ENCODE results near the gene MAP2K7. TPM values are rescaled to one million over a fixed set of nuclear protein-coding genes. Genes with fewer than 3 reads are reported as not detected.

MAP2K7 gene
- total RNA-seq, 1 experiment from 2014 or later: 46.1 TPM

- DNase-seq (ENCODE audit: low spot score): no peak
- no TSS peak for BruUV-seq (replicated peaks)
- Histone ChIP-seq H3K27ac (ENCODE audit: low read depth, low read length, poor library complexity, severe bottlenecking) (no peak overlapping the region), H3K4me1 (ENCODE audit: insufficient read depth, low read length, poor library complexity, severe bottlenecking) (peaks cover 13% of the 10 kb centered on the region), H3K27me3 (replicated peaks; ENCODE audit: insufficient read depth, low read depth, low read length, poor library complexity) (no peaks in the 10 kb centered on the region), H3K4me3 (ENCODE audit: low read depth, low read length, poor library complexity, severe bottlenecking) (no peak overlapping the region), H3K9me3 (ENCODE audit: low read depth, low read length, poor library complexity, severe bottlenecking) (no peaks in the 10 kb centered on the region), H3K36me3 (ENCODE audit: insufficient read depth, low read length, poor library complexity, severe bottlenecking) (peaks cover 5% of the 10 kb centered on the region)
- ChIA-PET POLR2A (ENCODE audit: low non-redundant PET) (no interaction called here), CTCF (no interaction called here)
- TF ChIP-seq EZH2 (IDR thresholded peaks at IDR 0.05; ENCODE audit: borderline replicate concordance, low read depth, low read length, poor library complexity, severe bottlenecking) (no peak), CTCF (conservative IDR thresholded peaks at IDR 0.05; ENCODE audit: low read depth, low read length) (no peak)
- intact Hi-C loops (cut with micrococcal nuclease; ENCODE audit: unreplicated experiment): no loop called here
These were observed 2.7 kb upstream of the MAP2K7 start for GRCh38 chr19:7900931-7901330.

DNA sequence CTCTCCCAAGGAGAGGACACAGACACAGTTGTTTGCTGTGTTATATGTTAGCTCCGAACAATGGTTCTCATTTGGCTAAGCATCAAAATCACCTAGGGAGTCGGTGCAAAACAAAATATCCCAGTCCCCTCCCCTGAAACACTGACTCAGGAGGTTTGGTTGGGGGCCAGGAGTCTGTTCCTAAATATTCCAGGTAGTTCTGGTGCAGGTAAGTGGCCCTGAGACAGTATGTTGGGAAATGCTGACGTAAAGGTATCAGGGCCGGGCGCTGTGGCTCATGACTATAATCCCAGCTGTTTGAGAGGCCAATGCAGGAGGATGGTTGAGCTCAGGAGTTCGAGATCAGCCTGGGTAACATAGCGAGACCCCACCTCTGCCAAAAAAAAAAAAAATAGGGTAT is 2.3 kb upstream of the MAP2K7 start:
- intact Hi-C loops (cut with micrococcal nuclease; ENCODE audit: unreplicated experiment): no loop called here
- TF ChIP-seq CTCF (conservative IDR thresholded peaks at IDR 0.05; ENCODE audit: low read depth, low read length) (no peak), EZH2 (IDR thresholded peaks at IDR 0.05; ENCODE audit: borderline replicate concordance, low read depth, low read length, poor library complexity, severe bottlenecking) (no peak)
- no peak for DNase-seq (ENCODE audit: low spot score)
- no peak overlapping the region for H3K4me3 ChIP-seq (ENCODE audit: low read depth, low read length, poor library complexity, severe bottlenecking)
- peaks cover 13% of the 10 kb centered on the region for H3K4me1 ChIP-seq (ENCODE audit: insufficient read depth, low read length, poor library complexity, severe bottlenecking)
- ChIA-PET CTCF (interaction anchor here (0.7 kb wide), 2 partner anchors 55 to 972 kb away, joined by 4 to 5 read pairs; no protein-coding TSS in a partner anchor), POLR2A (ENCODE audit: low non-redundant PET) (no interaction called here)
- H3K9me3 ChIP-seq (ENCODE audit: low read depth, low read length, poor library complexity, severe bottlenecking): no peaks in the 10 kb centered on the region
- BruUV-seq (replicated peaks): no TSS peak
- H3K36me3 ChIP-seq (ENCODE audit: insufficient read depth, low read length, poor library complexity, severe bottlenecking): peaks cover 8% of the 10 kb centered on the region
- H3K27me3 ChIP-seq (replicated peaks; ENCODE audit: insufficient read depth, low read depth, low read length, poor library complexity): no peaks in the 10 kb centered on the region
- H3K27ac ChIP-seq (ENCODE audit: low read depth, low read length, poor library complexity, severe bottlenecking): no peak overlapping the region

DNA sequence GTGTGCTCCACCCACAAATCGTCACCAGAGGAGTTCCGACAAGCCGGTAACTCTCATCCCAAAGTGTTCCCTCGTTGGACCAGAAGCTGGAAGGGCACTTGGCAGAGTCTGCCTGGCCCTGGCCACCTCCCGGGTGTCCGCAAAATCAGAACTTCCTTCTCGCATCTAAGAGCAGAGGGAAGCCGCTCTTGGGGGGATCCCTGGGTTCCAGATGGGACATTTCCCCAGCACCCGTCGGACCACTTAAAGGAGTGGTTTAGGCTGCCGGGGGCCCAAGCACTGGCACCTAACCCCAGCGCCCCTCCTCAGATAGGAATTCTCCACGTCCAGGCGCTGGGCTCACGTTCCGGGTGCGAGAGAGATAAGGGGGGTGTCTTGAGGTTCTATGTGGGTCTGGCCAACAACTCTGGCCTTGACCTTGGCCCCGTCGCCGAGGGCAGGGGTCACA is 857 bp upstream of the MAP2K7 start:
- intact Hi-C loops (cut with micrococcal nuclease; ENCODE audit: unreplicated experiment): loop anchor here (2.0 kb wide), 1 partner anchor 32 kb away; no protein-coding TSS in a partner anchor

More for the DNA sequence above, 857 bp upstream of the MAP2K7 start:
- H3K27ac ChIP-seq (ENCODE audit: low read depth, low read length, poor library complexity, severe bottlenecking): peak overlapping the region; percentile 74
- ChIA-PET CTCF (interaction anchor here (0.5 to 1.0 kb wide), 3 partner anchors 18 to 328 kb away, joined by 3 to 6 read pairs (median 5); partner anchors contain the start of gene SNAPC2), POLR2A (ENCODE audit: low non-redundant PET) (interaction anchor here (0.5 to 0.6 kb wide), 3 partner anchors 350 to 611 kb away, joined by 3 to 12 read pairs (median 7); no protein-coding TSS in a partner anchor)
- BruUV-seq (replicated peaks): TSS peak; percentile 77
- no peaks in the 10 kb centered on the region for H3K27me3 ChIP-seq (replicated peaks; ENCODE audit: insufficient read depth, low read depth, low read length, poor library complexity)
- TF ChIP-seq EZH2 (IDR thresholded peaks at IDR 0.05; ENCODE audit: borderline replicate concordance, low read depth, low read length, poor library complexity, severe bottlenecking) (no peak), CTCF (conservative IDR thresholded peaks at IDR 0.05; ENCODE audit: low read depth, low read length) (no peak)
- peaks cover 13% of the 10 kb centered on the region for H3K4me1 ChIP-seq (ENCODE audit: insufficient read depth, low read length, poor library complexity, severe bottlenecking)
- H3K4me3 ChIP-seq (ENCODE audit: low read depth, low read length, poor library complexity, severe bottlenecking): peak overlapping the region; percentile 92
- DNase-seq (ENCODE audit: low spot score): no peak
- no peaks in the 10 kb centered on the region for H3K9me3 ChIP-seq (ENCODE audit: low read depth, low read length, poor library complexity, severe bottlenecking)
- peaks cover 8% of the 10 kb centered on the region for H3K36me3 ChIP-seq (ENCODE audit: insufficient read depth, low read length, poor library complexity, severe bottlenecking)
